ENCODE data around the gene STK40. TPM values are rescaled to one million over a fixed set of nuclear protein-coding genes. Genes with fewer than 3 reads are reported as not detected.

Gene STK40
- total RNA-seq, 1 experiment from 2014 or later: 49.6 TPM

DNA sequence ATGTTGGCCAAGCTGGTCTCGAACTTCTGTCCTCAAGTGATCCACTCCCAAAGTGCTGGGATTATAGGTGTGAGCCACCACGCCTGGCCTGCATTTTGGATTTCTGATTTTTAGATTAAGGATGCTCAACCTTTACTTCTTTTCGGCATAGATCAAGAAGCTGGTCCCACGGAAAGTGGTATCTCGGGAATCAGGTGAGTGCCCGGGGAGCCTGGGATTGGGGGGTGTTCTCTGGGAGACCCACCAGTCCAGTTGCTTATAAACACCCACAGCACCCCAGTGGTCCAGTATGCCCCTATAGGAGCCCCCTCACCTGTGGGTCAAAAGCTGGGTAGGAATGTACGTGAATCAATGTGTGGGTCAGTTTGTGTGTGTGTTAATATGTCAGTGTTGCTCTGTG is 76.3 kb downstream of the STK40 start:
- no peak overlapping the region for H3K27ac ChIP-seq (ENCODE audit: low read length)
- no peak overlapping the region for H3K4me3 ChIP-seq (ENCODE audit: low read depth in 2 of 2, low read length in 2 of 2)
- no peak for TF ChIP-seq POLR2AphosphoS5 (IDR thresholded peaks at IDR 0.05; ENCODE audit: low read depth, low read length)
- no peak for TF ChIP-seq SIN3A (IDR thresholded peaks at IDR 0.05; ENCODE audit: borderline replicate concordance, insufficient read depth, low read depth, low read length)
- TF ChIP-seq, protein P1, sequence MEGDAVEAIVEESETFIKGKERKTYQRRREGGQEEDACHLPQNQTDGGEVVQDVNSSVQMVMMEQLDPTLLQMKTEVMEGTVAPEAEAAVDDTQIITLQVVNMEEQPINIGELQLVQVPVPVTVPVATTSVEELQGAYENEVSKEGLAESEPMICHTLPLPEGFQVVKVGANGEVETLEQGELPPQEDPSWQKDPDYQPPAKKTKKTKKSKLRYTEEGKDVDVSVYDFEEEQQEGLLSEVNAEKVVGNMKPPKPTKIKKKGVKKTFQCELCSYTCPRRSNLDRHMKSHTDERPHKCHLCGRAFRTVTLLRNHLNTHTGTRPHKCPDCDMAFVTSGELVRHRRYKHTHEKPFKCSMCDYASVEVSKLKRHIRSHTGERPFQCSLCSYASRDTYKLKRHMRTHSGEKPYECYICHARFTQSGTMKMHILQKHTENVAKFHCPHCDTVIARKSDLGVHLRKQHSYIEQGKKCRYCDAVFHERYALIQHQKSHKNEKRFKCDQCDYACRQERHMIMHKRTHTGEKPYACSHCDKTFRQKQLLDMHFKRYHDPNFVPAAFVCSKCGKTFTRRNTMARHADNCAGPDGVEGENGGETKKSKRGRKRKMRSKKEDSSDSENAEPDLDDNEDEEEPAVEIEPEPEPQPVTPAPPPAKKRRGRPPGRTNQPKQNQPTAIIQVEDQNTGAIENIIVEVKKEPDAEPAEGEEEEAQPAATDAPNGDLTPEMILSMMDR (IDR thresholded peaks at IDR 0.05): no peak
- TF ChIP-seq, protein P2, sequence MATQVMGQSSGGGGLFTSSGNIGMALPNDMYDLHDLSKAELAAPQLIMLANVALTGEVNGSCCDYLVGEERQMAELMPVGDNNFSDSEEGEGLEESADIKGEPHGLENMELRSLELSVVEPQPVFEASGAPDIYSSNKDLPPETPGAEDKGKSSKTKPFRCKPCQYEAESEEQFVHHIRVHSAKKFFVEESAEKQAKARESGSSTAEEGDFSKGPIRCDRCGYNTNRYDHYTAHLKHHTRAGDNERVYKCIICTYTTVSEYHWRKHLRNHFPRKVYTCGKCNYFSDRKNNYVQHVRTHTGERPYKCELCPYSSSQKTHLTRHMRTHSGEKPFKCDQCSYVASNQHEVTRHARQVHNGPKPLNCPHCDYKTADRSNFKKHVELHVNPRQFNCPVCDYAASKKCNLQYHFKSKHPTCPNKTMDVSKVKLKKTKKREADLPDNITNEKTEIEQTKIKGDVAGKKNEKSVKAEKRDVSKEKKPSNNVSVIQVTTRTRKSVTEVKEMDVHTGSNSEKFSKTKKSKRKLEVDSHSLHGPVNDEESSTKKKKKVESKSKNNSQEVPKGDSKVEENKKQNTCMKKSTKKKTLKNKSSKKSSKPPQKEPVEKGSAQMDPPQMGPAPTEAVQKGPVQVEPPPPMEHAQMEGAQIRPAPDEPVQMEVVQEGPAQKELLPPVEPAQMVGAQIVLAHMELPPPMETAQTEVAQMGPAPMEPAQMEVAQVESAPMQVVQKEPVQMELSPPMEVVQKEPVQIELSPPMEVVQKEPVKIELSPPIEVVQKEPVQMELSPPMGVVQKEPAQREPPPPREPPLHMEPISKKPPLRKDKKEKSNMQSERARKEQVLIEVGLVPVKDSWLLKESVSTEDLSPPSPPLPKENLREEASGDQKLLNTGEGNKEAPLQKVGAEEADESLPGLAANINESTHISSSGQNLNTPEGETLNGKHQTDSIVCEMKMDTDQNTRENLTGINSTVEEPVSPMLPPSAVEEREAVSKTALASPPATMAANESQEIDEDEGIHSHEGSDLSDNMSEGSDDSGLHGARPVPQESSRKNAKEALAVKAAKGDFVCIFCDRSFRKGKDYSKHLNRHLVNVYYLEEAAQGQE (IDR thresholded peaks at IDR 0.05; ENCODE audit: insufficient read depth in 1 of 2, low read depth in 2 of 2, low read length in 1 of 2): no peak
- no peak for TF ChIP-seq TCF7L2 (IDR thresholded peaks at IDR 0.05; ENCODE audit: low read depth, low read length)
- ChIA-PET POLR2A (no interaction called here), CTCF (interaction anchor here (0.8 kb wide), 1 partner anchor 24 kb away, joined by 4 read pairs; no protein-coding TSS in a partner anchor)
- no TSS peak for BruUV-seq (replicated peaks)
- DNase-seq (ENCODE audit: low read depth, low spot score) (no peak), ATAC-seq (no peak)
- no peaks in the 10 kb centered on the region for H3K9me3 ChIP-seq (ENCODE audit: control insufficient read depth, insufficient read depth, low read depth, low read length)
- peaks cover 3% of the 10 kb centered on the region; the same call in 1 of the 2 replicates for H3K36me3 ChIP-seq (ENCODE audit: control insufficient read depth, insufficient read depth, low read length)
- in situ Hi-C loops (cut with HindIII; ENCODE audit: low pct_unique_long_range_greater_than_20kb, low sequenced_read_pairs): no loop called here
- peaks cover 15% of the 10 kb centered on the region for H3K4me1 ChIP-seq (ENCODE audit: control insufficient read depth, insufficient read depth, low read length)
- intact Hi-C loops (cut with micrococcal nuclease; ENCODE audit: unreplicated experiment): no loop called here
- H3K27me3 ChIP-seq (ENCODE audit: control insufficient read depth, insufficient read depth, low read length): no peaks in the 10 kb centered on the region

DNA sequence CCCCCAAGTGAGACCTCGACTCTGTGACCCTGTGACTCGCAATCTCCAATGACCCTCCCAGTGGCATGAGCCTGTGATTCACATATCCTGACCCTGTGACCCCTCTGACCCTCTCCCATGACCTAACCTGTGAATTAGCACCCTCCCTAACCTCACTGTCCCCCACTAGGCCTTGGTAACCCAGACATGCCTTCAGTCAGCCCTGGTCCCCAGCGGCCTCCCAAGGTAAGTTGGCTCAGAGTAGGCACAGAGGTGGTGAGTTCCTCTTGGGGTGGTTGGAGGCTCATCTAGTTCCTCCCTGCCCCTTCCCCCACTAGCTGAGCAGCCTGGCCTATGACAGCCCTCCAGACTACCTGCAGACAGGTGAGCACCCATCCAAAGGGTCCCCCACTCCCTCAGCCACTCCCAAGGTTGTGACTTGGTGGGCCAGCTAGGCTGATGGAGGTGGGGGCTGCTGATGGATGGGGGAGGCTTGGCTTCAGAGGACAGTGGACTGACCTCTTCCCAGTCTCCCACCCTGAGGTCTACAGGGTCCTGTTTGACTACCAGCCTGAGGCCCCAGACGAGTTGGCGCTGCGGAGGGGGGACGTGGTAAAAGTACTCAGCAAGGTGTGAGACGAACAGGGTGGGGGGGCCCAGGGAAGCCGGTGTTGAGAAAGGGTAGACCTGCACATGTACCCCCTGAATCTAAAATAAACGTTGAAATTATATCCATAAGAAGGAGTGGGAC is 78.0 kb downstream of the STK40 start:
- DNase-seq (ENCODE audit: low read depth, low spot score) (no peak), ATAC-seq (no peak)
- peaks cover 15% of the 10 kb centered on the region for H3K4me1 ChIP-seq (ENCODE audit: control insufficient read depth, insufficient read depth, low read length)
- intact Hi-C loops (cut with micrococcal nuclease; ENCODE audit: unreplicated experiment): no loop called here
- ChIA-PET CTCF (no interaction called here), POLR2A (no interaction called here)
- H3K27ac ChIP-seq (ENCODE audit: low read length): peak overlapping the region; percentile 88
- BruUV-seq (replicated peaks): no TSS peak
- H3K27me3 ChIP-seq (ENCODE audit: control insufficient read depth, insufficient read depth, low read length): no peaks in the 10 kb centered on the region
- H3K4me3 ChIP-seq (ENCODE audit: low read depth in 2 of 2, low read length in 2 of 2): peak overlapping the region; percentile 65 to 85
- TF ChIP-seq, protein P1 (IDR thresholded peaks at IDR 0.05): no peak
- TF ChIP-seq POLR2AphosphoS5 (IDR thresholded peaks at IDR 0.05; ENCODE audit: low read depth, low read length): no peak
- TF ChIP-seq, protein P2 (IDR thresholded peaks at IDR 0.05; ENCODE audit: insufficient read depth in 1 of 2, low read depth in 2 of 2, low read length in 1 of 2): no peak
- no peak for TF ChIP-seq TCF7L2 (IDR thresholded peaks at IDR 0.05; ENCODE audit: low read depth, low read length)
- no peak for TF ChIP-seq SIN3A (IDR thresholded peaks at IDR 0.05; ENCODE audit: borderline replicate concordance, insufficient read depth, low read depth, low read length)
- no peaks in the 10 kb centered on the region for H3K9me3 ChIP-seq (ENCODE audit: control insufficient read depth, insufficient read depth, low read depth, low read length)
- in situ Hi-C loops (cut with HindIII; ENCODE audit: low pct_unique_long_range_greater_than_20kb, low sequenced_read_pairs): no loop called here
- H3K36me3 ChIP-seq (ENCODE audit: control insufficient read depth, insufficient read depth, low read length): peaks cover 9% of the 10 kb centered on the region

Measured in Panc1 (cell line).